IMR-90 (cell line): ENCODE measurements around the gene PXYLP1. TPM values are rescaled to one million over a fixed set of nuclear protein-coding genes. Genes with fewer than 3 reads are reported as not detected.

Experiments used
- ATAC-seq: fragments of 200-7000 bp; cut with Tn5 transposase; 2 replicates; pipeline ENCODE4 v1.9.1; 2020; ENCODE audit warnings: low read depth, mild to moderate bottlenecking, moderate library complexity
- BruUV-seq: library from RNA; stranded (reverse); fragments of 400-500 nt; replicated peaks from 2 replicates; lab custom pipeline; 2021; lab: Mats Ljungman, UMichigan
- CTCF ChIA-PET: fragments of 300-600 bp; formaldehyde crosslinking; extraction: SDS; loops from one replicate; lab custom pipeline; 2021; ENCODE audit warnings: antibody characterized with exemption; lab: Yijun Ruan, JAX
- POLR2A ChIA-PET: fragments of 300-600 bp; sonication (Branson Sonifier 250); formaldehyde crosslinking; loops from one replicate; lab custom pipeline; 2022; ENCODE audit warnings: antibody characterized with exemption; ENCODE audit not compliant: unreplicated experiment; lab: Charles Lee
- DNase-seq: peaks from one replicate; pipeline ENCODE4 v3.0.0; 2013
- H2AFZ ChIP-seq: replicated peaks from 2 replicates; pipeline ENCODE3; 2013; ENCODE audit warnings: low read length, mild to moderate bottlenecking; ENCODE audit not compliant: poor library complexity
- H2AK5ac ChIP-seq: 2 replicates; pipeline ENCODE4 v1.6.1; 2013; ENCODE audit warnings: low read depth, low read length, inconsistent platforms
- H2AK9ac ChIP-seq: replicated peaks from 2 replicates; pipeline ENCODE3; 2013; ENCODE audit warnings: mild to moderate bottlenecking, low read depth, low read length, moderate library complexity; ENCODE audit not compliant: poor library complexity
- H2BK120ac ChIP-seq: 2 replicates; pipeline ENCODE4 v1.6.1; 2013; ENCODE audit warnings: low read depth, low read length, inconsistent platforms
- H2BK15ac ChIP-seq: 3 replicates; pipeline ENCODE4 v1.6.1; 2013; ENCODE audit warnings: low read depth, low read length, inconsistent platforms
- H2BK20ac ChIP-seq: 2 replicates; pipeline ENCODE4 v1.6.1; 2013; ENCODE audit warnings: low read depth, mild to moderate bottlenecking, inconsistent platforms, low read length, moderate library complexity
- H2BK5ac ChIP-seq: 2 replicates; pipeline ENCODE4 v1.6.1; 2013; ENCODE audit warnings: mild to moderate bottlenecking, low read depth, low read length, inconsistent platforms; ENCODE audit not compliant: poor library complexity, severe bottlenecking
- H3K14ac ChIP-seq: replicated peaks from 2 replicates; pipeline ENCODE4 v1.6.1; 2013; ENCODE audit warnings: low read depth, low read length, inconsistent platforms
- H3K18ac ChIP-seq: 2 replicates; pipeline ENCODE4 v1.6.1; 2013; ENCODE audit warnings: low read depth, low read length, control low read depth
- H3K23ac ChIP-seq: 2 replicates; pipeline ENCODE4 v1.6.1; 2013; ENCODE audit warnings: low read depth, low read length, inconsistent platforms
- H3K27ac ChIP-seq: 2 replicates; pipeline ENCODE4 v1.5.1; 2013; ENCODE audit warnings: mild to moderate bottlenecking, control low read depth, low read length; ENCODE audit not compliant: insufficient read depth
- H3K27me3 ChIP-seq: 2 replicates; pipeline ENCODE4 v1.6.1; 2013; ENCODE audit warnings: low read length; ENCODE audit not compliant: control insufficient read depth, insufficient read depth
- H3K36me3 ChIP-seq: 2 replicates; pipeline ENCODE4 v1.6.1; 2013; ENCODE audit warnings: low read length, mixed read lengths; ENCODE audit not compliant: control insufficient read depth, insufficient read depth
- H3K4ac ChIP-seq: 2 replicates; pipeline ENCODE4 v1.6.1; 2013; ENCODE audit warnings: low read depth, low read length, inconsistent platforms
- H3K4me1 ChIP-seq: 2 replicates; pipeline ENCODE4 v1.6.1; 2013; ENCODE audit warnings: low read length, mixed read lengths; ENCODE audit not compliant: control insufficient read depth, insufficient read depth
- H3K4me2 ChIP-seq: 2 replicates; pipeline ENCODE4 v1.6.1; 2013; ENCODE audit warnings: low read depth, mild to moderate bottlenecking, control low read depth, low read length, moderate library complexity
- H3K4me3 ChIP-seq: 2 replicates; pipeline ENCODE4 v1.5.1; 2013; ENCODE audit warnings: low read depth, mild to moderate bottlenecking, control low read depth, low read length, moderate library complexity; ENCODE audit not compliant: insufficient read depth
- H3K56ac ChIP-seq: 2 replicates; pipeline ENCODE4 v1.6.1; 2013; ENCODE audit warnings: low read length, inconsistent platforms; ENCODE audit not compliant: insufficient read depth; ENCODE audit errors: extremely low read depth
- H3K79me1 ChIP-seq, 2 experiments: 2 replicates each; pipeline ENCODE4 v1.6.1; 2013; ENCODE audit warnings: low read length in 2 of 2, inconsistent platforms in 1 of 2, low read depth in 1 of 2
- H3K9ac ChIP-seq: 2 replicates; pipeline ENCODE4 v1.6.1; 2013; ENCODE audit warnings: low read depth, low read length, control low read depth
- H3K9me1 ChIP-seq: 2 replicates; pipeline ENCODE4 v1.6.1; 2013; ENCODE audit warnings: low read length, inconsistent platforms; ENCODE audit not compliant: insufficient read depth
- H3K9me3 ChIP-seq: 2 replicates; pipeline ENCODE4 v1.6.1; 2013; ENCODE audit warnings: low read length; ENCODE audit not compliant: control insufficient read depth, insufficient read depth
- H4K20me1 ChIP-seq: 2 replicates; pipeline ENCODE4 v1.6.1; 2013; ENCODE audit warnings: low read length, inconsistent platforms; ENCODE audit not compliant: insufficient read depth
- H4K5ac ChIP-seq: 2 replicates; pipeline ENCODE4 v1.6.1; 2013; ENCODE audit warnings: mild to moderate bottlenecking, low read depth, low read length, control low read depth
- H4K8ac ChIP-seq, 2 experiments: 2 replicates each; pipeline ENCODE4 v1.6.1; 2013; ENCODE audit warnings: low read depth in 2 of 2, low read length in 2 of 2, control low read depth in 1 of 2, inconsistent platforms in 1 of 2
- H4K91ac ChIP-seq: 2 replicates; pipeline ENCODE4 v1.6.1; 2013; ENCODE audit warnings: low read depth, low read length, inconsistent platforms; ENCODE audit not compliant: insufficient read depth
- BHLHE40 ChIP-seq: fragments of 150-350 bp; IDR thresholded peaks from 2 replicates; pipeline ENCODE4 v1.6.1; 2016; ENCODE audit warnings: mild to moderate bottlenecking, low read depth, low read length
- CEBPB ChIP-seq: IDR thresholded peaks from 2 replicates; pipeline ENCODE4 v1.6.1; 2012; ENCODE audit warnings: low read depth, low read length, improper control_type of control experiment
- CHD1 ChIP-seq: IDR thresholded peaks from 2 replicates; pipeline ENCODE4 v1.6.1; 2012; ENCODE audit warnings: low read depth, low read length, improper control_type of control experiment
- CTCF ChIP-seq: conservative IDR thresholded peaks from 2 replicates; pipeline ENCODE4 v1.5.1; 2012; ENCODE audit warnings: mild to moderate bottlenecking, low read depth, low read length, improper control_type of control experiment
- FOS ChIP-seq: fragments of 150-350 bp; IDR thresholded peaks from 2 replicates; pipeline ENCODE4 v1.6.1; 2016; ENCODE audit warnings: low read depth, low read length
- MAFK ChIP-seq: IDR thresholded peaks from 2 replicates; pipeline ENCODE4 v1.6.1; 2012; ENCODE audit warnings: low read depth, low read length, improper control_type of control experiment
- MAZ ChIP-seq: IDR thresholded peaks from 2 replicates; pipeline ENCODE4 v1.6.1; 2012; ENCODE audit warnings: low read depth, mild to moderate bottlenecking, low read length, improper control_type of control experiment, moderate library complexity, borderline replicate concordance
- MXI1 ChIP-seq: IDR thresholded peaks from 2 replicates; pipeline ENCODE4 v1.6.1; 2012; ENCODE audit warnings: low read depth, mild to moderate bottlenecking, low read length, moderate library complexity, borderline replicate concordance
- NFE2L2 ChIP-seq: fragments of 150-350 bp; IDR thresholded peaks from 2 replicates; pipeline ENCODE4 v1.6.1; 2016; ENCODE audit warnings: low read depth, mild to moderate bottlenecking, low read length
- POLR2A ChIP-seq: IDR thresholded peaks from 2 replicates; pipeline ENCODE4 v1.6.1; 2012; ENCODE audit warnings: mild to moderate bottlenecking, low read depth, low read length
- RAD21 ChIP-seq: IDR thresholded peaks from 2 replicates; pipeline ENCODE4 v1.6.1; 2012; ENCODE audit warnings: low read length, improper control_type of control experiment
- RCOR1 ChIP-seq: IDR thresholded peaks from 2 replicates; pipeline ENCODE4 v1.6.1; 2012; ENCODE audit warnings: mild to moderate bottlenecking, low read length, improper control_type of control experiment; ENCODE audit not compliant: insufficient replicate concordance
- RFX5 ChIP-seq: IDR thresholded peaks from 2 replicates; pipeline ENCODE4 v1.8.0; 2012; ENCODE audit warnings: low read depth, mild to moderate bottlenecking, low read length, moderate library complexity
- SMC3 ChIP-seq: fragments of 150-350 bp; IDR thresholded peaks from 2 replicates; pipeline ENCODE4 v1.6.1; 2016; ENCODE audit warnings: low read depth, mild to moderate bottlenecking, antibody characterized with exemption, low read length, moderate library complexity
- USF2 ChIP-seq: fragments of 150-350 bp; IDR thresholded peaks from 2 replicates; pipeline ENCODE4 v1.6.1; 2017; ENCODE audit warnings: mild to moderate bottlenecking, antibody characterized with exemption, low read length, low read depth
- WGBS, 2 experiments: methylation state at CpG; one replicate each; pipeline versions ENCODE4 v1.1.5 to v1.1.7; 2013; ENCODE audit warnings: missing lambda C conversion rate in 2 of 2; ENCODE audit not compliant: insufficient read length in 1 of 2; ENCODE audit errors: extremely low coverage in 2 of 2; 5-methylcytosine and 5-hydroxymethylcytosine counted together
- dilution Hi-C: fragments of 300-500 bp; cut with HindIII; formaldehyde crosslinking; loops from one replicate; pipeline ENCODE4 v1.14.3; 2018; ENCODE audit warnings: low sequenced_read_pairs; ENCODE audit not compliant: unreplicated experiment
- in situ Hi-C: fragments of 300-500 bp; cut with MboI; formaldehyde crosslinking; loops from 3 replicates; pipeline ENCODE4 v1.14.3; 2019; ENCODE audit warnings: low sequenced_read_pairs, inconsistent platforms, mixed read lengths
- intact Hi-C: fragments of 100-400 bp; cut with micrococcal nuclease; formaldehyde crosslinking; loops from 2 replicates; pipeline ENCODE4 v1.10.0; 2022
- polyA plus RNA-seq, 3 experiments: library from polyadenylated mRNA; depleted of rRNA; stranded (reverse); fragments of >200 nt; gene quantifications; 2 replicates each; pipeline ENCODE4 v1.2.3, GENCODE V29; 2012; ENCODE audit warnings: low replicate concordance in 1 of 3
- total RNA-seq: library from RNA; depleted of rRNA; stranded (reverse); fragments of >200 nt; gene quantifications from 2 replicates; pipeline ENCODE4 v1.2.3, GENCODE V29; 2012

PXYLP1 gene
- total and polyA plus RNA-seq, 2 of the 4 experiments (the other 2 are of a cell fraction), result 11.7 to 15.6 TPM

- intact Hi-C loops, result no loop called here
- Histone ChIP-seq H3K18ac (no peak overlapping the region), H3K4ac (0 out of 2 replicates have a peak overlapping the region, but pooled peaks have one; percentile 8), H3K9me3 (no peaks in the 10 kb centered on the region), H3K36me3 (no peaks in the 10 kb centered on the region), H3K23ac (no peak overlapping the region), H2AK9ac (no peak overlapping the region), H3K9ac (no peak overlapping the region), H3K27ac (no peak overlapping the region), H3K14ac (no peak overlapping the region), H2BK15ac (no peak overlapping the region), H2AFZ (no peak overlapping the region), H4K20me1 (no peaks in the 10 kb centered on the region), H2BK120ac (no peak overlapping the region), H4K91ac (no peak overlapping the region), H2BK5ac (no peak overlapping the region), H3K79me1 (peaks cover 15 to 17% of the 10 kb centered on the region in 2 experiments; a peak in 3 of 4 replicates), H2BK20ac (no peak overlapping the region), H3K4me1 (peaks cover 8% of the 10 kb centered on the region), H3K56ac (no peak overlapping the region), H3K9me1 (peaks cover 10% of the 10 kb centered on the region; the same call in 1 of the 2 replicates), H3K27me3 (no peaks in the 10 kb centered on the region), H4K8ac (no peak overlapping the region), H2AK5ac (no peak overlapping the region), H3K4me2 (no peak overlapping the region), H4K5ac (no peak overlapping the region), H3K4me3 (no peak overlapping the region)
- no TSS peak for BruUV-seq
- ATAC-seq (no peak), DNase-seq (no peak)
- dilution Hi-C loops, result no loop called here
- 81% methylated on average over 9 of the region's 16 CpGs; no CpG with 5 or more reads in 1 of the 2 experiments for WGBS, 2 experiments
- ChIA-PET POLR2A (no interaction called here), CTCF (interaction anchor here (0.7 to 1.6 kb wide), 5 partner anchors 53 to 147 kb away, joined by 3 to 8 read pairs (median 3); partner anchors contain the start of gene PXYLP1)
- in situ Hi-C loops, result loop anchor here (10.0 kb wide), 1 partner anchor 237 kb away; no protein-coding TSS in a partner anchor
- TF ChIP-seq CTCF, result no peak
- TF ChIP-seq FOS, result no peak
- no peak for TF ChIP-seq USF2
- TF ChIP-seq RCOR1, result no peak
- no peak for TF ChIP-seq NFE2L2
- no peak for TF ChIP-seq BHLHE40
- TF ChIP-seq POLR2A, result no peak
- TF ChIP-seq MAFK, result no peak
- TF ChIP-seq MXI1, result no peak
- TF ChIP-seq CEBPB, result no peak
- TF ChIP-seq RFX5, result no peak
- no peak for TF ChIP-seq RAD21
- TF ChIP-seq SMC3, result no peak
- no peak for TF ChIP-seq MAZ
- TF ChIP-seq CHD1, result no peak
Measured at GRCh38 chr3:141307351-141308059, 75.9 kb downstream of the PXYLP1 start.
